Activated CD4-positive, alpha-beta T cell treated with anti-CD3 and anti-CD28 coated beads, Interleukin-2, amount 10 ng/mL, durations not matched to agents 24 days and 14 days (primary cell): ENCODE measurements around the gene ITIH1. TPM values are rescaled to one million over a fixed set of nuclear protein-coding genes. Genes with fewer than 3 reads are reported as not detected.

ENCODE experiments used
- DNase-seq: peaks from one replicate; pipeline ENCODE4 v3.0.0; 2022
- H3K27ac Mint-ChIP-seq: one replicate; pipeline ENCODE4 v1.8.0; 2022; ENCODE audit warnings: mild to moderate bottlenecking, mixed read lengths
- H3K27me3 Mint-ChIP-seq: one replicate; pipeline ENCODE4 v1.8.0; 2022; ENCODE audit warnings: mixed read lengths
- H3K36me3 Mint-ChIP-seq: one replicate; pipeline ENCODE4 v1.8.0; 2022; ENCODE audit warnings: low read depth, mild to moderate bottlenecking, mixed read lengths
- H3K4me1 Mint-ChIP-seq: one replicate; pipeline ENCODE4 v1.8.0; 2021; ENCODE audit warnings: mixed read lengths
- H3K4me3 Mint-ChIP-seq: one replicate; pipeline ENCODE4 v1.8.0; 2022; ENCODE audit warnings: mild to moderate bottlenecking, moderate library complexity, mixed read lengths
- H3K9me3 Mint-ChIP-seq: one replicate; pipeline ENCODE4 v1.8.0; 2021; ENCODE audit warnings: mixed read lengths
- intact Hi-C: fragments of 100-400 bp; cut with micrococcal nuclease; formaldehyde crosslinking; loops from one replicate; pipeline ENCODE4 v1.15.1; 2023
- total RNA-seq: library from RNA; stranded (reverse); gene quantifications from 2 replicates; pipeline ENCODE4 v1.2.3, GENCODE V29; 2022

Gene ITIH1
- total RNA-seq, 1 donor from 2014 or later, result not detected

- H3K27me3 Mint-ChIP-seq, result no peaks in the 10 kb centered on the region
- H3K9me3 Mint-ChIP-seq, result no peaks in the 10 kb centered on the region
- intact Hi-C loops, result no loop called here
- H3K4me1 Mint-ChIP-seq, result peaks cover 3% of the 10 kb centered on the region
- no peak overlapping the region for H3K27ac Mint-ChIP-seq
- H3K36me3 Mint-ChIP-seq, result no peaks in the 10 kb centered on the region
- DNase-seq, result no peak
- no peak overlapping the region for H3K4me3 Mint-ChIP-seq
Measured at GRCh38 chr3:52800079-52800478, 22.7 kb downstream of the ITIH1 start.

GRCh38 chr3:52801839-52802238 lies 24.4 kb downstream of the ITIH1 start:
- Mint-ChIP-seq H3K4me1 (peaks cover 3% of the 10 kb centered on the region), H3K27ac (no peak overlapping the region), H3K9me3 (no peaks in the 10 kb centered on the region), H3K36me3 (no peaks in the 10 kb centered on the region), H3K27me3 (no peaks in the 10 kb centered on the region), H3K4me3 (no peak overlapping the region)
- intact Hi-C loops, result no loop called here
- no peak for DNase-seq

- Mint-ChIP-seq H3K27me3 (peaks cover 4% of the 10 kb centered on the region), H3K4me1 (peaks cover 5% of the 10 kb centered on the region), H3K36me3 (no peaks in the 10 kb centered on the region), H3K9me3 (no peaks in the 10 kb centered on the region), H3K4me3 (no peak overlapping the region), H3K27ac (no peak overlapping the region)
- intact Hi-C loops, result no loop called here
- DNase-seq, result no peak
Measured at GRCh38 chr3:52805270-52806039, 28.1 kb downstream of the ITIH1 start.

- peaks cover 4% of the 10 kb centered on the region for H3K27me3 Mint-ChIP-seq
Measured at GRCh38 chr3:52809149-52809548, 31.8 kb downstream of the ITIH1 start.

GRCh38 chr3:52809662-52810377 lies 32.4 kb downstream of the ITIH1 start:
- no peak for DNase-seq
- Mint-ChIP-seq H3K36me3 (no peaks in the 10 kb centered on the region), H3K27me3 (peaks cover 4% of the 10 kb centered on the region), H3K4me1 (peaks cover 5% of the 10 kb centered on the region), H3K9me3 (no peaks in the 10 kb centered on the region), H3K4me3 (no peak overlapping the region), H3K27ac (no peak overlapping the region)
- intact Hi-C loops, result no loop called here

More at GRCh38 chr3:52809149-52809548, 31.8 kb downstream of the ITIH1 start:
- no peak overlapping the region for H3K4me3 Mint-ChIP-seq
- H3K4me1 Mint-ChIP-seq, result peaks cover 5% of the 10 kb centered on the region
- no peak for DNase-seq
- intact Hi-C loops, result no loop called here
- no peaks in the 10 kb centered on the region for H3K36me3 Mint-ChIP-seq
- H3K9me3 Mint-ChIP-seq, result no peaks in the 10 kb centered on the region
- no peak overlapping the region for H3K27ac Mint-ChIP-seq

- H3K9me3 Mint-ChIP-seq, result no peaks in the 10 kb centered on the region
- peaks cover 4% of the 10 kb centered on the region for H3K27me3 Mint-ChIP-seq
- intact Hi-C loops, result no loop called here
- DNase-seq, result no peak
- H3K27ac Mint-ChIP-seq, result no peak overlapping the region
- H3K4me1 Mint-ChIP-seq, result peaks cover 5% of the 10 kb centered on the region
- H3K4me3 Mint-ChIP-seq, result no peak overlapping the region
- no peaks in the 10 kb centered on the region for H3K36me3 Mint-ChIP-seq
Measured at GRCh38 chr3:52810923-52811322, 33.5 kb downstream of the ITIH1 start.

- H3K36me3 Mint-ChIP-seq, result no peaks in the 10 kb centered on the region
- intact Hi-C loops, result no loop called here
- peaks cover 4% of the 10 kb centered on the region for H3K27me3 Mint-ChIP-seq
- peaks cover 5% of the 10 kb centered on the region for H3K4me1 Mint-ChIP-seq
- H3K9me3 Mint-ChIP-seq, result no peaks in the 10 kb centered on the region
- DNase-seq, result no peak
- H3K4me3 Mint-ChIP-seq, result no peak overlapping the region
- H3K27ac Mint-ChIP-seq, result no peak overlapping the region
Measured at GRCh38 chr3:52811452-52812011, 34.1 kb downstream of the ITIH1 start.

GRCh38 chr3:52813810-52814209 lies 36.4 kb downstream of the ITIH1 start:
- no peaks in the 10 kb centered on the region for H3K36me3 Mint-ChIP-seq
- H3K4me3 Mint-ChIP-seq, result no peak overlapping the region
- intact Hi-C loops, result no loop called here
- peaks cover 5% of the 10 kb centered on the region for H3K4me1 Mint-ChIP-seq
- DNase-seq, result no peak
- H3K27ac Mint-ChIP-seq, result no peak overlapping the region
- peaks cover 4% of the 10 kb centered on the region for H3K27me3 Mint-ChIP-seq
- H3K9me3 Mint-ChIP-seq, result no peaks in the 10 kb centered on the region

GRCh38 chr3:52816199-52816598 lies 38.8 kb downstream of the ITIH1 start:
- no peak for DNase-seq
- Mint-ChIP-seq H3K4me1 (no peaks in the 10 kb centered on the region), H3K4me3 (no peak overlapping the region), H3K27me3 (no peaks in the 10 kb centered on the region), H3K36me3 (no peaks in the 10 kb centered on the region), H3K9me3 (no peaks in the 10 kb centered on the region), H3K27ac (no peak overlapping the region)
- intact Hi-C loops, result no loop called here

GRCh38 chr3:52816654-52817053 lies 39.3 kb downstream of the ITIH1 start:
- Mint-ChIP-seq H3K4me3 (no peak overlapping the region), H3K27me3 (no peaks in the 10 kb centered on the region), H3K9me3 (no peaks in the 10 kb centered on the region), H3K36me3 (no peaks in the 10 kb centered on the region), H3K27ac (no peak overlapping the region), H3K4me1 (no peaks in the 10 kb centered on the region)
- no peak for DNase-seq
- intact Hi-C loops, result no loop called here

- no peaks in the 10 kb centered on the region for H3K9me3 Mint-ChIP-seq
- intact Hi-C loops, result no loop called here
- no peaks in the 10 kb centered on the region for H3K4me1 Mint-ChIP-seq
Measured at GRCh38 chr3:52817221-52817620, 39.8 kb downstream of the ITIH1 start.

GRCh38 chr3:52817860-52818259 lies 40.5 kb downstream of the ITIH1 start:
- H3K27ac Mint-ChIP-seq, result no peak overlapping the region
- DNase-seq, result no peak
- no peaks in the 10 kb centered on the region for H3K27me3 Mint-ChIP-seq
- H3K4me1 Mint-ChIP-seq, result no peaks in the 10 kb centered on the region
- intact Hi-C loops, result no loop called here
- H3K9me3 Mint-ChIP-seq, result no peaks in the 10 kb centered on the region
- no peak overlapping the region for H3K4me3 Mint-ChIP-seq
- H3K36me3 Mint-ChIP-seq, result no peaks in the 10 kb centered on the region

More at GRCh38 chr3:52817221-52817620, 39.8 kb downstream of the ITIH1 start:
- Mint-ChIP-seq H3K27me3 (no peaks in the 10 kb centered on the region), H3K27ac (no peak overlapping the region), H3K36me3 (no peaks in the 10 kb centered on the region), H3K4me3 (no peak overlapping the region)
- DNase-seq, result no peak

- H3K27me3 Mint-ChIP-seq, result no peaks in the 10 kb centered on the region
- H3K4me1 Mint-ChIP-seq, result no peaks in the 10 kb centered on the region
- H3K9me3 Mint-ChIP-seq, result no peaks in the 10 kb centered on the region
- H3K4me3 Mint-ChIP-seq, result no peak overlapping the region
- H3K36me3 Mint-ChIP-seq, result no peaks in the 10 kb centered on the region
- no peak for DNase-seq
- intact Hi-C loops, result no loop called here
- no peak overlapping the region for H3K27ac Mint-ChIP-seq
Measured at GRCh38 chr3:52819936-52820335, 42.5 kb downstream of the ITIH1 start.

GRCh38 chr3:52820736-52821135 lies 43.3 kb downstream of the ITIH1 start:
- DNase-seq, result peak; percentile 73
- H3K9me3 Mint-ChIP-seq, result no peaks in the 10 kb centered on the region
- H3K4me3 Mint-ChIP-seq, result no peak overlapping the region
- no peaks in the 10 kb centered on the region for H3K4me1 Mint-ChIP-seq
- no peak overlapping the region for H3K27ac Mint-ChIP-seq
- no peaks in the 10 kb centered on the region for H3K36me3 Mint-ChIP-seq
- no peaks in the 10 kb centered on the region for H3K27me3 Mint-ChIP-seq
- intact Hi-C loops, result no loop called here
